Measurements from ENCODE around the gene JHY. TPM values are rescaled to one million over a fixed set of nuclear protein-coding genes. Genes with fewer than 3 reads are reported as not detected.

The JHY gene
- total and polyA plus RNA-seq, 4 donors = 0.13 to 0.25 (median 0.14) TPM

DNA sequence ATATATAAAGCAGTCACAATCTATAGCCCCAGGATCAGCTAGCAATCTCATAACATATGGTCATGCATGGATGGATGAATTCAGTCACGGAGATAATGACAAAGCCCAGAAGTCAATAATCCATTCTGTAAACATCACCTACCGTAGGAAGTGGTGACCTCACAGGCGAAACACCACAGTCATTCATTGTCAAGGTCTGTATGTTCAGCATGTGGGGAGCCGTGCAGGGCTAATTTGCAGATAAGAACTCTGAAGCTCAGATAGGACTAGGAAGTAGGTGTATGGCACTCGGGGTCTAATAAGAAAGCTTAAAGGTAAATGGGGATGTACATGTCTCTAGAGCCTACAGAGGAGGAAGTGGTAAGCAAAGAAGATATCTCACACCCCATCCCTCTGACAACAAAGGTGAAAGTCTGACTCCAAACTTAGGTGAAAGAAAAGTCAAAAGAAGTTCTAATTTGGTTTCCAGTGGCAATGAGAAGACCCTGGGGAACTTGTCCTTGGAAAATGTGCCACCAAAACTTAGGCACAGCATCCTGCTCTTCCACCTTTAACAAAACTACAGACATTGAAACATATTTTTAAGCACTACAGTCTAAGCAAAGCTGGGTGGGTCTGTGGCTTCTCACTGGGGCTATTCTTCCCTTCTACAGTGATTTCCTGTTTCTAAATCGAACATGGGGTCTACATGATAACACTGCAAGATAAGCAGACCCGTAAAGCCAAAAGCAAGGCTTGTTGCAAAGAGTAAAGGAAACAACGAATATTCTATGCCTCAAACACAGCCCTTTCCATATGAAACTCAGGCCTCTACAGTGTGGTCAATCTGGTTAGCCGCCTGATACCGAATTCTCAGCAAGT is 39.0 kb upstream of the JHY start:
- Histone ChIP-seq H3K36me3 (ENCODE audit: control insufficient read depth in 4 of 4, insufficient read depth in 3 of 4, low read depth in 1 of 4, low read length in 3 of 4) (no peaks in the 10 kb centered on the region), H3K9ac (ENCODE audit: low read depth in 1 of 2, low read length in 2 of 2) (peak overlapping the region in 1 of 2 donors; percentile 22), H3K27me3 (ENCODE audit: control insufficient read depth in 4 of 4, insufficient read depth in 4 of 4, low read length in 3 of 4) (peaks cover 0 to 19% (median 0%) of the 10 kb centered on the region in 4 donors), H3K4me3 (ENCODE audit: low read depth in 1 of 3, low read length in 3 of 3) (no peak overlapping the region), H3K27ac (ENCODE audit: low read depth in 1 of 2, low read length in 2 of 2) (no peak overlapping the region), H3K9me3 (ENCODE audit: control insufficient read depth in 4 of 4, low read length in 3 of 4) (no peaks in the 10 kb centered on the region), H3K4me1 (ENCODE audit: control insufficient read depth in 4 of 4, insufficient read depth in 4 of 4, low read length in 3 of 4) (no peaks in the 10 kb centered on the region)
- 36% methylated on average over 10 of the region's 10 CpGs for WGBS
- TF ChIP-seq, protein P1, sequence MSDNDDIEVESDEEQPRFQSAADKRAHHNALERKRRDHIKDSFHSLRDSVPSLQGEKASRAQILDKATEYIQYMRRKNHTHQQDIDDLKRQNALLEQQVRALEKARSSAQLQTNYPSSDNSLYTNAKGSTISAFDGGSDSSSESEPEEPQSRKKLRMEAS (IDR thresholded peaks at IDR 0.05) = no peak
- TF ChIP-seq NR2F2 (IDR thresholded peaks at IDR 0.05) = no peak
- DNase-seq (ENCODE audit: low spot score) = no peak

DNA sequence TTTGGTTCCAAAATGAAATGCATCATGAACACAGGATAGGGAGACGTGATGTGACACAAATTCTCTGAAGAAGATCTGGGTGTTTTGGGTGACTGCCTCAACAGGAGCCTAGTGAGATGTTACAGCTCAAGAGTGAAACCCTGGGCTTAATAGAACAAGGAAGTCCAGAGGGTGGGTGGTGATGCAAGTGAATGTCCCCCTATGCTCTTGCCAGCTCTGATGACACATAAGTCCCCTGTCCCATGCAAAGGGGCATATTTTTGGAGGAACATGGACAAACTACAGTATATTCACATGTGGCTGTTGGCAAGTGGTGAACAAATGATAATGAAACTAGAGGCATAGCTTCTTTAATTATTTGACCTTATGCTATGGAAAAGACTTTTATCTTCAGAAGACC is 35.1 kb upstream of the JHY start:
- H3K36me3 ChIP-seq (ENCODE audit: control insufficient read depth in 4 of 4, insufficient read depth in 3 of 4, low read depth in 1 of 4, low read length in 3 of 4) = no peaks in the 10 kb centered on the region
- no peaks in the 10 kb centered on the region for H3K4me1 ChIP-seq (ENCODE audit: control insufficient read depth in 4 of 4, insufficient read depth in 4 of 4, low read length in 3 of 4)
- DNase-seq (ENCODE audit: low spot score) = no peak
- H3K27ac ChIP-seq (ENCODE audit: low read depth in 1 of 2, low read length in 2 of 2) = no peak overlapping the region
- H3K27me3 ChIP-seq (ENCODE audit: control insufficient read depth in 4 of 4, insufficient read depth in 4 of 4, low read length in 3 of 4) = peaks cover 0 to 17% (median 0%) of the 10 kb centered on the region in 4 donors
- 67% methylated on average over 1 of the region's 1 CpG for WGBS
- no peak overlapping the region for H3K4me3 ChIP-seq (ENCODE audit: low read depth in 1 of 3, low read length in 3 of 3)
- no peaks in the 10 kb centered on the region for H3K9me3 ChIP-seq (ENCODE audit: control insufficient read depth in 4 of 4, low read length in 3 of 4)
- no peak overlapping the region for H3K9ac ChIP-seq (ENCODE audit: low read depth in 1 of 2, low read length in 2 of 2)
- TF ChIP-seq, protein P2, sequence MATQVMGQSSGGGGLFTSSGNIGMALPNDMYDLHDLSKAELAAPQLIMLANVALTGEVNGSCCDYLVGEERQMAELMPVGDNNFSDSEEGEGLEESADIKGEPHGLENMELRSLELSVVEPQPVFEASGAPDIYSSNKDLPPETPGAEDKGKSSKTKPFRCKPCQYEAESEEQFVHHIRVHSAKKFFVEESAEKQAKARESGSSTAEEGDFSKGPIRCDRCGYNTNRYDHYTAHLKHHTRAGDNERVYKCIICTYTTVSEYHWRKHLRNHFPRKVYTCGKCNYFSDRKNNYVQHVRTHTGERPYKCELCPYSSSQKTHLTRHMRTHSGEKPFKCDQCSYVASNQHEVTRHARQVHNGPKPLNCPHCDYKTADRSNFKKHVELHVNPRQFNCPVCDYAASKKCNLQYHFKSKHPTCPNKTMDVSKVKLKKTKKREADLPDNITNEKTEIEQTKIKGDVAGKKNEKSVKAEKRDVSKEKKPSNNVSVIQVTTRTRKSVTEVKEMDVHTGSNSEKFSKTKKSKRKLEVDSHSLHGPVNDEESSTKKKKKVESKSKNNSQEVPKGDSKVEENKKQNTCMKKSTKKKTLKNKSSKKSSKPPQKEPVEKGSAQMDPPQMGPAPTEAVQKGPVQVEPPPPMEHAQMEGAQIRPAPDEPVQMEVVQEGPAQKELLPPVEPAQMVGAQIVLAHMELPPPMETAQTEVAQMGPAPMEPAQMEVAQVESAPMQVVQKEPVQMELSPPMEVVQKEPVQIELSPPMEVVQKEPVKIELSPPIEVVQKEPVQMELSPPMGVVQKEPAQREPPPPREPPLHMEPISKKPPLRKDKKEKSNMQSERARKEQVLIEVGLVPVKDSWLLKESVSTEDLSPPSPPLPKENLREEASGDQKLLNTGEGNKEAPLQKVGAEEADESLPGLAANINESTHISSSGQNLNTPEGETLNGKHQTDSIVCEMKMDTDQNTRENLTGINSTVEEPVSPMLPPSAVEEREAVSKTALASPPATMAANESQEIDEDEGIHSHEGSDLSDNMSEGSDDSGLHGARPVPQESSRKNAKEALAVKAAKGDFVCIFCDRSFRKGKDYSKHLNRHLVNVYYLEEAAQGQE (IDR thresholded peaks at IDR 0.05) = no peak
- TF ChIP-seq RXRA (IDR thresholded peaks at IDR 0.05) (no peak), RAD21 (IDR thresholded peaks at IDR 0.05) (no peak), HNF4A (conservative IDR thresholded peaks at IDR 0.05) (no peak)

DNA sequence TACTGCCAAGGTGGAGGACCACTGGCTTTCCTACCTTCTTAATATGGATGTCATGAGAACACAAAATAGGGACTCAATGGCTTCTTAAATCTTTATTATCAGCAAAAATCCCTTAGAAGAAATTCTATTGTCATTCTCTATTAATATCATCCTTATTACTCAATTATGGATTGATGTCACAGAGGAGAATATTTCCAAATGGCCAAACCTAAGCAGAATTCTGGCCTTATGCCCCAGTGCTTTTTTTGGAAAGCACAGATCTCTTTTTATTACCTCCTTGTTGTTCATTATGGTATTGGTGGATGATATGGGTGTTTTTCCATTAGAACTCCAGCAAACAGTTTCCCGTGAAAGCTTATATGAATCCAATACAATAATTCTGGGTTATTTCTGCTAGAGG is 34.4 kb upstream of the JHY start:
- 94% methylated on average over 1 of the region's 1 CpG for WGBS
- no peak for DNase-seq (ENCODE audit: low spot score)

More for the DNA sequence above, 34.4 kb upstream of the JHY start:
- H3K4me3 ChIP-seq (ENCODE audit: low read depth in 1 of 3, low read length in 3 of 3) = no peak overlapping the region
- H3K27ac ChIP-seq (ENCODE audit: low read depth in 1 of 2, low read length in 2 of 2) = no peak overlapping the region
- no peaks in the 10 kb centered on the region for H3K9me3 ChIP-seq (ENCODE audit: control insufficient read depth in 4 of 4, low read length in 3 of 4)
- H3K36me3 ChIP-seq (ENCODE audit: control insufficient read depth in 4 of 4, insufficient read depth in 3 of 4, low read depth in 1 of 4, low read length in 3 of 4) = no peaks in the 10 kb centered on the region
- peaks cover 0 to 12% (median 0%) of the 10 kb centered on the region in 4 donors for H3K27me3 ChIP-seq (ENCODE audit: control insufficient read depth in 4 of 4, insufficient read depth in 4 of 4, low read length in 3 of 4)
- H3K4me1 ChIP-seq (ENCODE audit: control insufficient read depth in 4 of 4, insufficient read depth in 4 of 4, low read length in 3 of 4) = no peaks in the 10 kb centered on the region
- no peak overlapping the region for H3K9ac ChIP-seq (ENCODE audit: low read depth in 1 of 2, low read length in 2 of 2)
- TF ChIP-seq RXRA (IDR thresholded peaks at IDR 0.05) (no peak), HNF4G (IDR thresholded peaks at IDR 0.05) (no peak), RAD21 (IDR thresholded peaks at IDR 0.05) (no peak), FOXA2 (IDR thresholded peaks at IDR 0.05) (no peak), SP1 (IDR thresholded peaks at IDR 0.05) (no peak), FOXA1 (IDR thresholded peaks at IDR 0.05) (no peak), TAF1 (conservative IDR thresholded peaks at IDR 0.05) (no peak), HNF4A (conservative IDR thresholded peaks at IDR 0.05) (no peak), NR2F2 (IDR thresholded peaks at IDR 0.05) (no peak), GABPA (IDR thresholded peaks at IDR 0.05 in 1 of 2, conservative IDR thresholded peaks at IDR 0.05 in 1 of 2) (no peak)
- TF ChIP-seq, protein P3, sequence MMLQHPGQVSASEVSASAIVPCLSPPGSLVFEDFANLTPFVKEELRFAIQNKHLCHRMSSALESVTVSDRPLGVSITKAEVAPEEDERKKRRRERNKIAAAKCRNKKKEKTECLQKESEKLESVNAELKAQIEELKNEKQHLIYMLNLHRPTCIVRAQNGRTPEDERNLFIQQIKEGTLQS (IDR thresholded peaks at IDR 0.05) = no peak
- TF ChIP-seq, protein P2 (IDR thresholded peaks at IDR 0.05) = no peak
- TF ChIP-seq, protein P4, sequence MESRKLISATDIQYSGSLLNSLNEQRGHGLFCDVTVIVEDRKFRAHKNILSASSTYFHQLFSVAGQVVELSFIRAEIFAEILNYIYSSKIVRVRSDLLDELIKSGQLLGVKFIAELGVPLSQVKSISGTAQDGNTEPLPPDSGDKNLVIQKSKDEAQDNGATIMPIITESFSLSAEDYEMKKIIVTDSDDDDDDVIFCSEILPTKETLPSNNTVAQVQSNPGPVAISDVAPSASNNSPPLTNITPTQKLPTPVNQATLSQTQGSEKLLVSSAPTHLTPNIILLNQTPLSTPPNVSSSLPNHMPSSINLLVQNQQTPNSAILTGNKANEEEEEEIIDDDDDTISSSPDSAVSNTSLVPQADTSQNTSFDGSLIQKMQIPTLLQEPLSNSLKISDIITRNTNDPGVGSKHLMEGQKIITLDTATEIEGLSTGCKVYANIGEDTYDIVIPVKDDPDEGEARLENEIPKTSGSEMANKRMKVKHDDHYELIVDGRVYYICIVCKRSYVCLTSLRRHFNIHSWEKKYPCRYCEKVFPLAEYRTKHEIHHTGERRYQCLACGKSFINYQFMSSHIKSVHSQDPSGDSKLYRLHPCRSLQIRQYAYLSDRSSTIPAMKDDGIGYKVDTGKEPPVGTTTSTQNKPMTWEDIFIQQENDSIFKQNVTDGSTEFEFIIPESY (IDR thresholded peaks at IDR 0.05) = no peak
- TF ChIP-seq, protein P1 (IDR thresholded peaks at IDR 0.05) = no peak
